ENCODE measurements around the gene SOX6. TPM values are rescaled to one million over a fixed set of nuclear protein-coding genes. Genes with fewer than 3 reads are reported as not detected.

Gene SOX6
- total and polyA plus RNA-seq, 2 of the 13 experiments (the other 11 are each of a cell fraction or from before 2014, with no cell fraction given) = 2.6 to 11.2 TPM

DNA sequence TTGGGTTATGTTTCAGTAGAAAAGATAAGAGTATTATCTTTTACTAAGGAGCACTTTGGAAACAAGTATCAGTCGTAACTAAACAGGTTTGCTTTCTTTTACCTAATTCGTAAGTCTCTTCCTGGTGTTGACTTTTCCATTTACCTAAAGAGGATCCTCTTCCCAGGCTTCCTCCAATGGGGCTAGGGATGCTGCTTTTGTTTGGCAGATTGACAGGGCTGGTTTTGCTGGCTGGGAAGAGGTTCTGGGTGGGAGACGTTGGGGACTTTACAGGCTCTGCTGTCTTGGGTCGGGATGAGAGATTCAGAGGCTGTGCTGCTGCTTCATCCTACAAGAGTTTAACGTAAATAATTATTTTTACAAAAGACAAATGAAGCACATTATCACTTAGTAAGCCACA lies 306.7 kb downstream of the SOX6 start:
- TF ChIP-seq, protein P1, sequence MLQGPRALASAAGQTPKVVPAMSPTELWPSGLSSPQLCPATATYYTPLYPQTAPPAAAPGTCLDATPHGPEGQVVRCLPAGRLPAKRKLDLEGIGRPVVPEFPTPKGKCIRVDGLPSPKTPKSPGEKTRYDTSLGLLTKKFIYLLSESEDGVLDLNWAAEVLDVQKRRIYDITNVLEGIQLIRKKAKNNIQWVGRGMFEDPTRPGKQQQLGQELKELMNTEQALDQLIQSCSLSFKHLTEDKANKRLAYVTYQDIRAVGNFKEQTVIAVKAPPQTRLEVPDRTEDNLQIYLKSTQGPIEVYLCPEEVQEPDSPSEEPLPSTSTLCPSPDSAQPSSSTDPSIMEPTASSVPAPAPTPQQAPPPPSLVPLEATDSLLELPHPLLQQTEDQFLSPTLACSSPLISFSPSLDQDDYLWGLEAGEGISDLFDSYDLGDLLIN (CRISPR knock-in tag; IDR thresholded peaks at IDR 0.05; ENCODE audit: borderline replicate concordance) = no peak
- no peak for TF ChIP-seq ZNF746 (CRISPR knock-in tag; IDR thresholded peaks at IDR 0.05)
- TF ChIP-seq RBAK (CRISPR knock-in tag; IDR thresholded peaks at IDR 0.05) = no peak
- TF ChIP-seq, protein P2, sequence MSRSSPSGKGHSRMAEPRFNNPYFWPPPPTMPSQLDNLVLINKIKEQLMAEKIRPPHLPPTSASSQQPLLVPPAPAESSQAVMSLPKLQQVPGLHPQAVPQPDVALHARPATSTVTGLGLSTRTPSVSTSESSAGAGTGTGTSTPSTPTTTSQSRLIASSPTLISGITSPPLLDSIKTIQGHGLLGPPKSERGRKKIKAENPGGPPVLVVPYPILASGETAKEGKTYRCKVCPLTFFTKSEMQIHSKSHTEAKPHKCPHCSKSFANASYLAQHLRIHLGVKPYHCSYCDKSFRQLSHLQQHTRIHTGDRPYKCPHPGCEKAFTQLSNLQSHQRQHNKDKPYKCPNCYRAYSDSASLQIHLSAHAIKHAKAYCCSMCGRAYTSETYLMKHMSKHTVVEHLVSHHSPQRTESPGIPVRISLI (CRISPR knock-in tag; IDR thresholded peaks at IDR 0.05; ENCODE audit: borderline replicate concordance) = no peak

GRCh38 chr11:16047073-16047472 lies 309.3 kb downstream of the SOX6 start:
- no peaks in the 10 kb centered on the region for H3K36me3 ChIP-seq (replicated peaks in 1 of 2; ENCODE audit: control insufficient read depth in 1 of 2, insufficient read depth in 2 of 2, low read length in 2 of 2)
- ATAC-seq (no peak), DNase-seq (ENCODE audit: low spot score) (no peak), FAIRE-seq (no peak)
- H3K4me3 ChIP-seq (replicated peaks in 1 of 3; ENCODE audit: insufficient read depth in 1 of 3, low read depth in 2 of 3, low read length in 3 of 3) = no peak overlapping the region
- no peaks in the 10 kb centered on the region for H3K79me2 ChIP-seq (ENCODE audit: insufficient read depth, low read length)
- 51% methylated on average over 6 of the region's 6 CpGs for WGBS (ENCODE audit: low lambda C conversion rate)
- H3K27ac ChIP-seq (ENCODE audit: extremely low read length, insufficient read depth, low read length) = no peak overlapping the region
- no peaks in the 10 kb centered on the region for H3K27me3 ChIP-seq (ENCODE audit: control insufficient read depth in 1 of 2, insufficient read depth in 2 of 2, low read length in 2 of 2)
- no peak overlapping the region for H3K4me2 ChIP-seq (ENCODE audit: low read depth, low read length)
- POLR2A ChIA-PET = no interaction called here
- H3K4me1 ChIP-seq (ENCODE audit: insufficient read depth, low read length) = no peaks in the 10 kb centered on the region
- intact Hi-C loops (cut with micrococcal nuclease; ENCODE audit: unreplicated experiment) = loop anchor here (10.0 kb wide), 1 partner anchor 558 kb away; no protein-coding TSS in a partner anchor
- BruUV-seq (replicated peaks) = no TSS peak
- no peak overlapping the region for H2AFZ ChIP-seq (ENCODE audit: low read length)
- H3K9ac ChIP-seq (ENCODE audit: insufficient read depth, low read depth, low read length) = no peak overlapping the region
- in situ Hi-C loops (cut with HindIII; ENCODE audit: extremely low pct_ligation_motif_present, low pct_unique_long_range_greater_than_20kb) = no loop called here
- no peaks in the 10 kb centered on the region for H3K9me3 ChIP-seq (ENCODE audit: low read length)
- no peaks in the 10 kb centered on the region for H4K20me1 ChIP-seq (ENCODE audit: insufficient read depth, low read length)
- CTCF ChIA-PET (ENCODE audit: low intra/inter-chr PET ratio, low total read pairs) = no interaction called here
- TF ChIP-seq, protein P3, sequence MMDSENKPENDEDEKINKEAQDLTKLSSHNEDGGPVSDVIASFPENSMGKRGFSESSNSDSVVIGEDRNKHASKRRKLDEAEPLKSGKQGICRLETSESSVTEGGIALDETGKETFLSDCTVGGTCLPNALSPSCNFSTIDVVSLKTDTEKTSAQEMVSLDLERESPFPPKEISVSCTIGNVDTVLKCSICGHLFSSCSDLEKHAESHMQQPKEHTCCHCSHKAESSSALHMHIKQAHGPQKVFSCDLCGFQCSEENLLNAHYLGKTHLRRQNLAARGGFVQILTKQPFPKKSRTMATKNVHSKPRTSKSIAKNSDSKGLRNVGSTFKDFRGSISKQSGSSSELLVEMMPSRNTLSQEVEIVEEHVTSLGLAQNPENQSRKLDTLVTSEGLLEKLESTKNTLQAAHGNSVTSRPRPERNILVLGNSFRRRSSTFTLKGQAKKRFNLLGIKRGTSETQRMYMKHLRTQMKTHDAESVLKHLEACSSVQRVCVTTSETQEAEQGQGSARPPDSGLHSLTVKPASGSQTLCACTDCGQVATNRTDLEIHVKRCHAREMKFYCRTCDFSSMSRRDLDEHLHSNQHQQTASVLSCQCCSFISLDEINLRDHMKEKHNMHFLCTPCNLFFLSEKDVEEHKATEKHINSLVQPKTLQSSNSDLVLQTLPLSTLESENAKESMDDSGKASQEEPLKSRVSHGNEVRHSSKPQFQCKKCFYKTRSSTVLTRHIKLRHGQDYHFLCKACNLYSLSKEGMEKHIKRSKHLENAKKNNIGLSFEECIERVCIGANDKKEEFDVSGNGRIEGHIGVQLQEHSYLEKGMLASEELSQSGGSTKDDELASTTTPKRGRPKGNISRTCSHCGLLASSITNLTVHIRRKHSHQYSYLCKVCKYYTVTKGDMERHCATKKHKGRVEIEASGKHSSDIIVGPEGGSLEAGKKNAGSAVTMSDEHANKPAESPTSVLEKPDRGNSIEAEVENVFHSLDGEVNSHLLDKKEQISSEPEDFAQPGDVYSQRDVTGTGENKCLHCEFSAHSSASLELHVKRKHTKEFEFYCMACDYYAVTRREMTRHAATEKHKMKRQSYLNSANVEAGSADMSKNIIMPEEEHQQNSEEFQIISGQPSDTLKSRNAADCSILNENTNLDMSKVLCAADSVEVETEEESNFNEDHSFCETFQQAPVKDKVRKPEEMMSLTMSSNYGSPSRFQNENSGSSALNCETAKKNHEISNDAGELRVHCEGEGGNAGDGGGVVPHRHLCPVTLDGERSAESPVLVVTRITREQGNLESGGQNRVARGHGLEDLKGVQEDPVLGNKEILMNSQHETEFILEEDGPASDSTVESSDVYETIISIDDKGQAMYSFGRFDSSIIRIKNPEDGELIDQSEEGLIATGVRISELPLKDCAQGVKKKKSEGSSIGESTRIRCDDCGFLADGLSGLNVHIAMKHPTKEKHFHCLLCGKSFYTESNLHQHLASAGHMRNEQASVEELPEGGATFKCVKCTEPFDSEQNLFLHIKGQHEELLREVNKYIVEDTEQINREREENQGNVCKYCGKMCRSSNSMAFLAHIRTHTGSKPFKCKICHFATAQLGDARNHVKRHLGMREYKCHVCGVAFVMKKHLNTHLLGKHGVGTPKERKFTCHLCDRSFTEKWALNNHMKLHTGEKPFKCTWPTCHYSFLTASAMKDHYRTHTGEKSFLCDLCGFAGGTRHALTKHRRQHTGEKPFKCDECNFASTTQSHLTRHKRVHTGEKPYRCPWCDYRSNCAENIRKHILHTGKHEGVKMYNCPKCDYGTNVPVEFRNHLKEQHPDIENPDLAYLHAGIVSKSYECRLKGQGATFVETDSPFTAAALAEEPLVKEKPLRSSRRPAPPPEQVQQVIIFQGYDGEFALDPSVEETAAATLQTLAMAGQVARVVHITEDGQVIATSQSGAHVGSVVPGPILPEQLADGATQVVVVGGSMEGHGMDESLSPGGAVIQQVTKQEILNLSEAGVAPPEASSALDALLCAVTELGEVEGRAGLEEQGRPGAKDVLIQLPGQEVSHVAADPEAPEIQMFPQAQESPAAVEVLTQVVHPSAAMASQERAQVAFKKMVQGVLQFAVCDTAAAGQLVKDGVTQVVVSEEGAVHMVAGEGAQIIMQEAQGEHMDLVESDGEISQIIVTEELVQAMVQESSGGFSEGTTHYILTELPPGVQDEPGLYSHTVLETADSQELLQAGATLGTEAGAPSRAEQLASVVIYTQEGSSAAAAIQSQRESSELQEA (CRISPR knock-in tag; IDR thresholded peaks at IDR 0.05; ENCODE audit: not compliant biosample characterization) = no peak
- TF ChIP-seq ZNF12 (CRISPR knock-in tag; IDR thresholded peaks at IDR 0.05) (no peak), MAFK (conservative IDR thresholded peaks at IDR 0.05 in 1 of 2, IDR thresholded peaks at IDR 0.05 in 1 of 2; ENCODE audit: low read length in 2 of 2) (no peak), KLF9 (CRISPR knock-in tag; IDR thresholded peaks at IDR 0.05; ENCODE audit: low read depth) (no peak)

More for the DNA sequence above, 306.7 kb downstream of the SOX6 start:
- Histone ChIP-seq H3K9ac (ENCODE audit: insufficient read depth, low read depth, low read length) (no peak overlapping the region), H3K4me1 (ENCODE audit: insufficient read depth, low read length) (no peaks in the 10 kb centered on the region), H3K27me3 (ENCODE audit: control insufficient read depth in 1 of 2, insufficient read depth in 2 of 2, low read length in 2 of 2) (no peaks in the 10 kb centered on the region), H3K36me3 (replicated peaks in 1 of 2; ENCODE audit: control insufficient read depth in 1 of 2, insufficient read depth in 2 of 2, low read length in 2 of 2) (no peaks in the 10 kb centered on the region), H3K4me3 (replicated peaks in 1 of 3; ENCODE audit: insufficient read depth in 1 of 3, low read depth in 2 of 3, low read length in 3 of 3) (no peak overlapping the region), H3K27ac (ENCODE audit: extremely low read length, insufficient read depth, low read length) (no peak overlapping the region), H3K79me2 (ENCODE audit: insufficient read depth, low read length) (no peaks in the 10 kb centered on the region), H2AFZ (ENCODE audit: low read length) (no peak overlapping the region), H3K4me2 (ENCODE audit: low read depth, low read length) (no peak overlapping the region), H3K9me3 (ENCODE audit: low read length) (no peaks in the 10 kb centered on the region), H4K20me1 (ENCODE audit: insufficient read depth, low read length) (no peaks in the 10 kb centered on the region)
- WGBS (ENCODE audit: low lambda C conversion rate) = 25% methylated on average over 5 of the region's 5 CpGs
- ChIA-PET POLR2A (no interaction called here), CTCF (ENCODE audit: low intra/inter-chr PET ratio, low total read pairs) (no interaction called here)
- intact Hi-C loops (cut with micrococcal nuclease; ENCODE audit: unreplicated experiment) (loop anchor here (10.0 kb wide), 1 partner anchor 555 kb away; no protein-coding TSS in a partner anchor), in situ Hi-C loops (cut with HindIII; ENCODE audit: extremely low pct_ligation_motif_present, low pct_unique_long_range_greater_than_20kb) (no loop called here)
- DNase-seq (ENCODE audit: low spot score) (no peak), FAIRE-seq (no peak), ATAC-seq (no peak)
- BruUV-seq (replicated peaks) = no TSS peak
